Left lobe of liver (tissue), 2 donors: Measurements from ENCODE around the gene GLIS1. TPM values are rescaled to one million over a fixed set of nuclear protein-coding genes. Genes with fewer than 3 reads are reported as not detected.

ENCODE experiments used
- ATAC-seq: fragments of 200-7000 bp; cut with Tn5 transposase; one replicate; pipeline ENCODE4 v1.9.1; 2020; ENCODE audit warnings: mild to moderate bottlenecking, moderate library complexity
- DNase-seq: peaks from one replicate; pipeline ENCODE4 v3.0.0-alpha.2; 2020; ENCODE audit warnings: low spot score
- total RNA-seq: library from RNA; stranded (reverse); gene quantifications from one replicate; pipeline ENCODE4 v1.2.1, GENCODE V29; 2021
- donor health status: DM: no; HTN: no; CAD: no; lungs with moderate emphysema.
- donor health status: DM: no; HTN: yes; CAD: no.

GLIS1 gene
- total RNA-seq, 1 donor from 2014 or later, result not detected

- DNase-seq (no peak), ATAC-seq (no peak)
Measured at GRCh38 chr1:53695116-53695515, 43.8 kb downstream of the GLIS1 start.

- ATAC-seq (no peak), DNase-seq (no peak)
Measured at GRCh38 chr1:53694718-53695091, 44.3 kb downstream of the GLIS1 start.

- DNase-seq (no peak), ATAC-seq (no peak)
Measured at GRCh38 chr1:53693773-53694717, 44.9 kb downstream of the GLIS1 start.

- ATAC-seq (no peak), DNase-seq (no peak)
Measured at GRCh38 chr1:53693339-53693738, 45.6 kb downstream of the GLIS1 start.

GRCh38 chr1:53691326-53691725 lies 47.6 kb downstream of the GLIS1 start:
- ATAC-seq (no peak), DNase-seq (no peak)

GRCh38 chr1:53690411-53690810 lies 48.6 kb downstream of the GLIS1 start:
- ATAC-seq, result no peak
- DNase-seq, result no peak

- ATAC-seq (no peak), DNase-seq (no peak)
Measured at GRCh38 chr1:53689736-53690326, 49.1 kb downstream of the GLIS1 start.

GRCh38 chr1:53689223-53689622 lies 49.7 kb downstream of the GLIS1 start:
- DNase-seq, result no peak
- ATAC-seq, result no peak

GRCh38 chr1:53688381-53689102 lies 50.4 kb downstream of the GLIS1 start:
- ATAC-seq (no peak), DNase-seq (no peak)

- DNase-seq (no peak), ATAC-seq (no peak)
Measured at GRCh38 chr1:53687901-53688300, 51.1 kb downstream of the GLIS1 start.

GRCh38 chr1:53687426-53687825 lies 51.5 kb downstream of the GLIS1 start:
- DNase-seq, result no peak
- no peak for ATAC-seq

- ATAC-seq, result no peak
Measured at GRCh38 chr1:53686965-53687267, 52.0 kb downstream of the GLIS1 start.

GRCh38 chr1:53686091-53686964 lies 52.6 kb downstream of the GLIS1 start:
- ATAC-seq (no peak), DNase-seq (no peak)

More at GRCh38 chr1:53686965-53687267, 52.0 kb downstream of the GLIS1 start:
- DNase-seq, result no peak

- ATAC-seq, result no peak
Measured at GRCh38 chr1:53685272-53686051, 53.5 kb downstream of the GLIS1 start.

GRCh38 chr1:53684741-53685140 lies 54.2 kb downstream of the GLIS1 start:
- DNase-seq (no peak), ATAC-seq (no peak)

More at GRCh38 chr1:53685272-53686051, 53.5 kb downstream of the GLIS1 start:
- DNase-seq, result no peak

GRCh38 chr1:53683986-53684740 lies 54.8 kb downstream of the GLIS1 start:
- ATAC-seq (no peak), DNase-seq (no peak)

- DNase-seq (no peak), ATAC-seq (no peak)
Measured at GRCh38 chr1:53682881-53683280, 56.1 kb downstream of the GLIS1 start.

- ATAC-seq (peak; percentile 66), DNase-seq (peak; percentile 45)
Measured at GRCh38 chr1:53681977-53682685, 56.8 kb downstream of the GLIS1 start.
